Activated B cell treated with CpG ODN at 0.5 μM for 24 hours (primary cell): ENCODE measurements around the gene PNKD. TPM values are rescaled to one million over a fixed set of nuclear protein-coding genes. Genes with fewer than 3 reads are reported as not detected.

Experiments
- ATAC-seq: fragments of 200-7000 bp; cut with Tn5 transposase; one replicate; pipeline ENCODE4 v1.10.0; 2021; ENCODE audit warnings: low read depth, mild to moderate bottlenecking, moderate library complexity
- CTCF ChIA-PET: fragments of 350-600 bp; sonication (Branson Sonifier 250); formaldehyde crosslinking; loops from one replicate; lab custom pipeline; 2021; ENCODE audit warnings: antibody characterized with exemption; lab: Charles Lee
- POLR2A ChIA-PET: fragments of 350-600 bp; sonication (Branson Sonifier 250); formaldehyde crosslinking; loops from one replicate; lab custom pipeline; 2021; ENCODE audit warnings: antibody characterized with exemption; lab: Charles Lee
- DNase-seq: peaks from one replicate; pipeline ENCODE4 v3.0.0; 2022
- H3K27ac Mint-ChIP-seq: one replicate; pipeline ENCODE4 v1.8.0; 2020; ENCODE audit warnings: mixed read lengths
- H3K27me3 Mint-ChIP-seq: one replicate; pipeline ENCODE4 v1.8.0; 2021; ENCODE audit warnings: mixed read lengths
- H3K36me3 Mint-ChIP-seq: one replicate; pipeline ENCODE4 v1.8.0; 2021; ENCODE audit warnings: low read depth, mixed read lengths
- H3K4me1 Mint-ChIP-seq: one replicate; pipeline ENCODE4 v1.8.0; 2021; ENCODE audit warnings: mixed read lengths
- H3K4me3 Mint-ChIP-seq: one replicate; pipeline ENCODE4 v1.8.0; 2020; ENCODE audit warnings: mild to moderate bottlenecking, mixed read lengths
- H3K9me3 Mint-ChIP-seq: one replicate; pipeline ENCODE4 v1.8.0; 2020; ENCODE audit warnings: mixed read lengths
- intact Hi-C: fragments of 100-400 bp; cut with micrococcal nuclease; formaldehyde crosslinking; loops from one replicate; pipeline ENCODE4 v1.15.1; 2024
- total RNA-seq: library from RNA; stranded (reverse); gene quantifications from 2 replicates; pipeline ENCODE4 v1.2.3, GENCODE V29; 2022
- TF ChIP-seq, protein P1 (sequence below): fragments of 200-600 bp; IDR thresholded peaks from one replicate; pipeline ENCODE4 v1.8.0; 2022; ENCODE audit warnings: antibody characterized with exemption, mild to moderate bottlenecking

Gene PNKD
- total RNA-seq, 1 donor from 2014 or later: 21.0 TPM

DNA sequence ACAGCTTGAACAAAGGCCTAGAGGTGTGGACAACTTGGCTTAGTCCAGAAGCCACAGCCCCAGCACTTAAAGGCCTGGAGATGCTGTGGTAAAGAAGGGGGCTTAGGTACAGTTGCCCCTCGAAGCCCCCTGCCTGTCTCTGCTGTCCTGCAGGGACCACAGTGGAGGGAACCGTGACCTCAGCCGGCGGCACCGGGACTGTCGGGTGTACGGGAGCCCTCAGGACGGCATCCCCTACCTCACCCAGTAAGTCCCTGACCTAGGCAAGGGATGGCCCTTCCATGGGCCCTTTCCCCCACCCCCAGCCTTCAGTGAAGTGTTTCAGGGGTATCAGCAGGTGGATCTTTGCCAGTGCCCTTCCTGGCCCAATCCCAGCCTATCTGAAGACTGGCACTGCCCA lies 71.1 kb downstream of the PNKD start:
- Mint-ChIP-seq H3K27me3 (no peaks in the 10 kb centered on the region), H3K27ac (no peak overlapping the region), H3K9me3 (no peaks in the 10 kb centered on the region), H3K4me3 (no peak overlapping the region), H3K36me3 (no peaks in the 10 kb centered on the region), H3K4me1 (no peaks in the 10 kb centered on the region)
- intact Hi-C loops: no loop called here
- POLR2A ChIA-PET: no interaction called here
- ATAC-seq: no peak
- TF ChIP-seq, protein P1, sequence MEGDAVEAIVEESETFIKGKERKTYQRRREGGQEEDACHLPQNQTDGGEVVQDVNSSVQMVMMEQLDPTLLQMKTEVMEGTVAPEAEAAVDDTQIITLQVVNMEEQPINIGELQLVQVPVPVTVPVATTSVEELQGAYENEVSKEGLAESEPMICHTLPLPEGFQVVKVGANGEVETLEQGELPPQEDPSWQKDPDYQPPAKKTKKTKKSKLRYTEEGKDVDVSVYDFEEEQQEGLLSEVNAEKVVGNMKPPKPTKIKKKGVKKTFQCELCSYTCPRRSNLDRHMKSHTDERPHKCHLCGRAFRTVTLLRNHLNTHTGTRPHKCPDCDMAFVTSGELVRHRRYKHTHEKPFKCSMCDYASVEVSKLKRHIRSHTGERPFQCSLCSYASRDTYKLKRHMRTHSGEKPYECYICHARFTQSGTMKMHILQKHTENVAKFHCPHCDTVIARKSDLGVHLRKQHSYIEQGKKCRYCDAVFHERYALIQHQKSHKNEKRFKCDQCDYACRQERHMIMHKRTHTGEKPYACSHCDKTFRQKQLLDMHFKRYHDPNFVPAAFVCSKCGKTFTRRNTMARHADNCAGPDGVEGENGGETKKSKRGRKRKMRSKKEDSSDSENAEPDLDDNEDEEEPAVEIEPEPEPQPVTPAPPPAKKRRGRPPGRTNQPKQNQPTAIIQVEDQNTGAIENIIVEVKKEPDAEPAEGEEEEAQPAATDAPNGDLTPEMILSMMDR: no peak
- CTCF ChIA-PET: no interaction called here
- no peak for DNase-seq

DNA sequence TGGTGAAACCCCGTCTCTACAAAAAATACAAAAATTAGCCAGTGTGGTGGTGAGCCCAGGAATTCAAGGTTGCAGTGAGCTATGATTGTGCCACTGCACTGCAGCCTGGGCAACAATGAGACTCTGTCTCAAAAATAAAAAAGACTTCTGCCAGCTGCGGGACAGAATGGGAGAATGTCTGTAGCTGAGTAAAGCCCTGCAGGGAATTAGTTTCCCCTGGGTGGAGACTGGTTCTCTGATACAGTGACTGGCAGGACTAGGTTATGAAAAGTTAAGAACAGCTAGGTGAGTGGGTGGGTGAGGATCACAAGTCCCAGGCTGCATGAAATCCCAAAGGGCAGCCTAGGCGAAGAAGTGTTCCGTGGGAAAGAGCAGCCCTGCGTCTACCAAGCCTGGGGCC lies 72.5 kb downstream of the PNKD start:
- Mint-ChIP-seq H3K36me3 (no peaks in the 10 kb centered on the region), H3K4me1 (no peaks in the 10 kb centered on the region), H3K27ac (no peak overlapping the region), H3K4me3 (no peak overlapping the region), H3K27me3 (no peaks in the 10 kb centered on the region), H3K9me3 (no peaks in the 10 kb centered on the region)
- no peak for ATAC-seq
- intact Hi-C loops: no loop called here
- ChIA-PET CTCF (no interaction called here), POLR2A (no interaction called here)
- DNase-seq: no peak
- TF ChIP-seq, protein P1: no peak

- no peaks in the 10 kb centered on the region for H3K36me3 Mint-ChIP-seq
- POLR2A ChIA-PET: no interaction called here
- CTCF ChIA-PET: no interaction called here
- DNase-seq: no peak
- H3K4me3 Mint-ChIP-seq: no peak overlapping the region
- H3K4me1 Mint-ChIP-seq: no peaks in the 10 kb centered on the region
- ATAC-seq: no peak
- no peak overlapping the region for H3K27ac Mint-ChIP-seq
- H3K27me3 Mint-ChIP-seq: no peaks in the 10 kb centered on the region
- TF ChIP-seq, protein P1: no peak
- H3K9me3 Mint-ChIP-seq: no peaks in the 10 kb centered on the region
- intact Hi-C loops: no loop called here
Observed at GRCh38 chr2:218343591-218343990, 73.3 kb downstream of the PNKD start.

DNA sequence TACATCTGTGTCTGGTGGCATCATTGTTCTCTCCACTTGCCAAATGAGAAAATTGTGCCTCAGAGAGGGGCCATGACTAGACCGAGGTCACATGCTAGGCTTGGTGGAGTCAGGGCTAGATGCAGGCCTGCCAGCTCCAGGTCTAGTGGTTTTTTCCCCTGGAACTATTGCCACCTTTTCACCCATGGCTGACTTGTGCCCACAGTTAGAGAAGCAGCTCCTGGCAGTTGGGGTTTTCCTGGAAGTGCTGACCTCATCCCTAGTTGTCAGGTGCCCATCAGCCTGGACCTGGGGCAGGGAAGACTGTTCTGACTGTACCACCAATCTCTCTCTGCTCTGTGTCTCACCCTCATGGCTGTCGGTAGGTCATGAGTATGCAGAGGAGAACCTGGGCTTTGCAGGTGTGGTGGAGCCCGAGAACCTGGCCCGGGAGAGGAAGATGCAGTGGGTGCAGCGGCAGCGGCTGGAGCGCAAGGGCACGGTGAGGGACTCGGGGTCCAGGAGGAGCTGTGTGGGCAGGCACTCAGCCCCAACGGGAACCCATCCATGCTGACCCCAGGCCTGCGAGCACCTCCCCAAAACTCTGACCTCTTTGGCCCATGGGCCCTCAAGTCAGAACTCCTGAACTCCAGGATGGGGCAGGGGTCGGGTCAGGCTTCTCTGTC lies 73.9 kb downstream of the PNKD start:
- DNase-seq (no peak), ATAC-seq (no peak)
- Mint-ChIP-seq H3K4me3 (no peak overlapping the region), H3K4me1 (no peaks in the 10 kb centered on the region), H3K27ac (no peak overlapping the region), H3K36me3 (no peaks in the 10 kb centered on the region), H3K9me3 (no peaks in the 10 kb centered on the region), H3K27me3 (no peaks in the 10 kb centered on the region)
- intact Hi-C loops: no loop called here
- TF ChIP-seq, protein P1: no peak
- CTCF ChIA-PET: interaction anchor here (1.5 kb wide), 1 partner anchor 12 kb away, joined by 4 read pairs; the partner anchor contains the start of gene CATIP
- POLR2A ChIA-PET: no interaction called here

DNA sequence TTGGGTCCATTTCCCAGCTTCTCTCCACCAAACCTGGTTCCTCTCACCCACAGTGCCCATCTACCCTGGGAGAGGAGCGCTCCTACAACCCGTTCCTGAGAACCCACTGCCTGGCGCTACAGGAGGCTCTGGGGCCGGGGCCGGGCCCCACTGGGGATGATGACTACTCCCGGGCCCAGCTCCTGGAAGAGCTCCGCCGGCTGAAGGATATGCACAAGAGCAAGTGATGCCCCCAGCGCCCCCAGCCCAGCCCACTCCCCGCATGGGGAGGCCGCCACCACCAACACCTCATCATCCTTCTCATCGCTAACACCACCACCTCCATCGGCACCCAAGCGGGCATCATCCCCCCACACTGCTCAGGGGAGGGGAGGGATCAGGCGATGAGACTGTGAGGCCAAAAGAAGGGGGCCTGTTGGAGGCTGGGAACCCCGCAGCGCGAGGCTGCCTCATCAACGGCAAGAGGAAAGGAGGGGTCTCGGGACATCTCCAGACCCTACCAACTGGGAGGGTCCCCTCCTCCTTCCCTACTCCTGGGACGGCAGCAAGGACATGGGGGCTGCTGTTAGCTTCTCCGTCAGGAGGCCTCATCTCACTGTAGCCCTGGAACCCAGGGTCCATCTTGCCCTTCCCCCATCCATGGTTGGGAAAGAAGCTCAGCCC lies 74.6 kb downstream of the PNKD start:
- DNase-seq (no peak), ATAC-seq (no peak)
- H3K9me3 Mint-ChIP-seq: no peaks in the 10 kb centered on the region
- no peak overlapping the region for H3K27ac Mint-ChIP-seq
- TF ChIP-seq, protein P1: no peak
- no peaks in the 10 kb centered on the region for H3K27me3 Mint-ChIP-seq
- intact Hi-C loops: no loop called here
- ChIA-PET CTCF (interaction anchor here (1.5 kb wide), 1 partner anchor 12 kb away, joined by 4 read pairs; the partner anchor contains the start of gene CATIP), POLR2A (no interaction called here)
- no peaks in the 10 kb centered on the region for H3K4me1 Mint-ChIP-seq
- no peaks in the 10 kb centered on the region for H3K36me3 Mint-ChIP-seq
- H3K4me3 Mint-ChIP-seq: no peak overlapping the region
